T-helper 2 cell treated with Interferon-gamma antibody and Interleukin-4, amounts not matched to agents 100 ng/mL and 5 ng/mL, for 36 hours (primary cell): Measurements from ENCODE around the gene PELI2. TPM values are rescaled to one million over a fixed set of nuclear protein-coding genes. Genes with fewer than 3 reads are reported as not detected.

ENCODE experiments used
- intact Hi-C: fragments of 100-400 bp; cut with micrococcal nuclease; formaldehyde crosslinking; loops from one replicate; pipeline ENCODE4 v1.15.1; 2023
- total RNA-seq: library from RNA; stranded (reverse); gene quantifications from 2 replicates; pipeline ENCODE4 v1.2.3, GENCODE V29; 2022

PELI2 gene
- total RNA-seq, 1 donor from 2014 or later: 1.5 TPM

- intact Hi-C loops: loop anchor here (2.0 kb wide), 2 partner anchors 117 to 539 kb away; partner anchors contain the start of gene KTN1
Observed at GRCh38 chr14:56119201-56119981, 1.2 kb downstream of the PELI2 start.

DNA sequence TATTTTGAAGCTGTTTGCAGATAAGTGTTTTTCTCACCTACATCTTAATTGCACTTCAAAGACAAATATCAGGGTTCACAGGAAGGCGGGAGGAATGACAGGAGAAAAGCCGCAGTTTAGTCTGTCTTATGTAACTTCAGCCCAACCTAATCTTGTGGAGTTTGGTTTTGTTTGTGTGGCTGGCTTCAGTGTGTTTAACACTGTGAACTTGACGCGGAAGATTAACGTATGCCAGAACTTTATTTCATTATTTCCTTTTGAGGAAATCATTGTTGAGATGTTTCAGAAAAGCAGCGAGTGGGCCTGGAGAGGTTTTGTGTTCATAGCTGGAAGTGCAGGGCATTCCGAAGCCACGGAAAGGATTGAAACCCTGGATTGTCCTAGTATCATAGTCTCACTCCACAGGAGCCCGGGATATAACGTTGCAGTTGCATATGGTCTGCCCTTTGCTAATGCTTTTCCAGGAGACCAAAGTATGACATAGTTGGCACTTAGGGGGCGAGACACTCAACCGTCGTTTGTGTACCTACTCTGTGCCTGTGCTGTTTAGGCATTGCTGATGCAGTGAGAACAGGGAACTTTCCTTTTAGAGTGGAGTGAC is 2.0 kb downstream of the PELI2 start:
- intact Hi-C loops: no loop called here

DNA sequence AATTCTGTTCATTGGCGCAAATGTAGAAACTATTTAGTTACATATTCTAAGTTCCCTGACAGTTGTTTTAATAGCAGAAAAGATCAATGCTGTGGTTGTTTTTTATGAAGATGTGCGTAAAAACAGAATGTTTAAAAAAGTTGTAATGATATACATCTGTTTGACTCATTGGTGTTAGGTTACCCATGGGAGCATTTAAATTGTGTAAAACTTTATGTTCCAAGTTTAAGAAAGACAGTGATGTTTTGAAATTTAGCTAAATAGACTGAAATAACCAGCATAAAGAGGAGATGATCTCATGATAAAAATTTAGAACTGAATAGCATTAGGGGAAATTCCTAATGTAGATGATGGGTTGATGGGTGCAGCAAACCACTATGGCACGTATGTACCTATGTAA is 3.6 kb downstream of the PELI2 start:
- intact Hi-C loops: no loop called here

GRCh38 chr14:56122301-56122700 is 4.1 kb downstream of the PELI2 start:
- intact Hi-C loops: no loop called here

GRCh38 chr14:56124327-56124726 is 6.1 kb downstream of the PELI2 start:
- intact Hi-C loops: no loop called here

- intact Hi-C loops: no loop called here
Observed at GRCh38 chr14:56125772-56126636, 7.8 kb downstream of the PELI2 start.

DNA sequence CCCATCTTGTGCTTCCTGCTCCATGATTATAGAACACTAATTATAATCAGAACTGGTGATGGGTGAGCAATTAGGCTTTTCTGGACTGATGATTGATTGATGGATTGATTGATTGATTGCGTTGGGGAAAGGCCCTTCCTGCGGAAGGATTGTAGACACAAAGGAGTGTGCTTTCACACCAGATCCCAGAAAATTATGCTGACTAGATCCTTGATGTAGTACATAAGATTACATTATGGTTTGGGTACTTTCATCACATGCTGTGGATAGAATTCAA is 8.4 kb downstream of the PELI2 start:
- intact Hi-C loops: no loop called here

- intact Hi-C loops: no loop called here
Observed at GRCh38 chr14:56127156-56127555, 8.9 kb downstream of the PELI2 start.

DNA sequence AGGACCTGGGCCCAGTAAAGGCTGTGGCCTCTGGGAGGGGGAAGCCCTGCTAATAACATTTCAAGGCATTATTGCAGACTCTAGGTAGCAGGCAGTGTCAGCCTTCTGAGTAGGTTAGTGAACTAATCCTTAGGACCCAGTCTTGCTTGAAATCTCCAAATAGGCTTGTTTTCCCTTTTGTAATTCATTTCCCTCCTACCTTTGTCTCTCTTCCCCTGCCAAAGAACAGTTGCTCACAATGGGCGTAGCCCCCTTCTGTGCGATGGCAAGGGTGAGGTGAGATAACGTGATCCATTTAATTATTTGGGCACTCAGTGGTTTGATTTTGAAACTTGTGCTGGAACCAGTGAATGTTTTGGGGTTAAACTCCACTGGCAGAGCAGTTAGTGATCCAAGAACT is 10.9 kb downstream of the PELI2 start:
- intact Hi-C loops: no loop called here

GRCh38 chr14:56129933-56130332 is 11.7 kb downstream of the PELI2 start:
- intact Hi-C loops: no loop called here

DNA sequence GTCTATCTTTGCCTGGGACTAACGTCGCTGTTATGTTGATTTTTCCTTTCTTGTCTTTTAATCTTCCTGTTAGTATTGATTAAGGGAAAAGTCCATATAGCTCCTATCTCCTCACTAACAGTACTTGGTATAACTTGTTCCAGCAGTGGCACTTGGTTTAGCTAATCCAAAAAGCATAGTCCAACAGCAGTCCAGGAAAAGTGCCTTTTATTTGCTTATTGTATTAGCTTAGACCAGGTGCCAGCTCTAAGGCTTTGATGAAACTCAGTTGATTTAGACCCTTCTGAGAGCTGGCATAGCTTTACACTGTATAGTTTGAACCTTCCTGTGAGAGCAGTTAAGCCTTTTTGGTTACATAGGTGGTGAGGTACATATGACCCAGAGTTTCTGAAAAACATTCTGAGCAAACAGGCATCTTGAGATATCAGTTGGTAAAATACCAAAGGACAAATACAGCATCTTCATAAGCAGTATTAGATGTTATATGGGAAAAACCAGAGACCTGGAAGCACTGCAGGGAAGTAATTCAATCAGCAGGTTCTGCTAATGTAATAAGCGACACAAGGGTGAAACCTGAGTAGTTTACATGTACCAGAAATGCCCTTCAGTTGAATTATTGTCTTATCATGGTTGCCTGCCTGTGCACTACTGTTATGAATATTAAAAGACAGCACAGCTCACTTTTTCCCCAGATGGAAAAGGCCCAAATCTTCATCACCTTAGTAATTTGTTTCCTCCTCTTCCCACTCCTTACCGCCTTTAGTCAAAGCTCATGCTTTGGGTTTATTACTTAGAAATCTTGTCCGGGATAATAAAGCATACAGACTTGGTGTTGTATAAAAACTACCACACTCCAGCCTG is 13.0 kb downstream of the PELI2 start:
- intact Hi-C loops: no loop called here

DNA sequence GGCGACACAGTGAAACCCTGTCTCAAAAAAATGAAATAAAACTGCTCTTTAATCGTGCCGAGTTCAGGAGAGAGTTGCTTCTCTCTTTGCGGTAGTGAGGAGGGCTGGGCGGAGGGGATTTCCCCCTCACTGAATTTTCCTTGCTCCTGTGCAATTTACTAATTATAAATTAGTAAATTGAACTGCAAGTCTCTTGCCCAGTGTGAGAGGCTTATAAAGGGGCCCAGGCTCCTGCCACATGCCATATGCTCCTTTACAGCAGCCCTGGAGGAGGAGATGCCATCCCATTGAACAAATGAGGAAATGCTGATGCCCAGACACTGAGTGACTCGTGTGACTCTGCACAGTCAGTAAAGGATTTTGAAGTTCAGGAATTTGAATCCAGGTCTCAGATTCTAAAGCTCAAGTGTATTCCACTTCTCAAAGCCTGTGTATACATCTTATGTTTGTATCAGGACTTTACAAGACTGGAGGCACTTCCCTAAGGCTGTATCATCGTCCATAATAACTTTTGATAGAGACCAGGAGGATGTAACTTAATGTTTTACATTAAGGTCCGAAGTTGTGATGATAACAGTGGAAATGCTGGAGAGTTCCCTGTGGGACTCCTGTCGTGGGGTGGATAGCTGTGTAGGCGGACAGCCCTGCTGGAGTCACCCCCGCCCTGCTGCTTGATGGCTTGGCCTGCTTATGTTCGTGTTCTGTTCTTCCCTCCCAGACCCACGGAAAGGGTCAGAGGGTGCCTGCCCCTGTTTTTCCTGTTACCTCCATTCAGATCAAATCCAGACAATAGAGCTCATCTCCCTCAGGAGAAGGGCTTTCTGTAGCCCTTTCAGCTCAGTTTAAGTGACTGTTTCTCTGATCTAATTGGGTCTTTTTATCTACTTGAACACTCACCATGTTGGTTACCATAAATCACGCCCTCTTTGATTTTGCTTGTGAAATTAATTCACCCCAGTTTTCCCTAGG is 13.9 kb downstream of the PELI2 start:
- intact Hi-C loops: no loop called here

DNA sequence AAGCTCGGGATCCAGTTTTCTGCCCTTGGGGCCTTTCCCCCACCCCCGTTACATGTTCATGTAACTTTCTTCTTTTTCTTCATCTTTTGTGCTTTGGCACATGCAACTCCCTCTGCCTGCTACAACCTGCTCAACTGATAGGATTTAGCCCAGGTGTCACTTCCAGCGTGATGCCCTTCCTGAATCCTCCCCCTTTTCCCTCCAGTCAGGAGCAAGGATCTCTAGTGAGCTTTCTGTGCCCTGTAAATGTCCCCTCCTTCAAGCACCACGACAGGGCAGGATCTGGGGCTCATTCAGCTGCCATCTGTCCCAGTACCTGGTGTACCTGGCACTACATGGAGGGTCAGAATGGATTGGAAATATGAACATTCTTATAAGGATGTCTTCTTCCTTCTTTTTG is 15.3 kb downstream of the PELI2 start:
- intact Hi-C loops: no loop called here

GRCh38 chr14:56135001-56135400 is 16.8 kb downstream of the PELI2 start:
- intact Hi-C loops: no loop called here

DNA sequence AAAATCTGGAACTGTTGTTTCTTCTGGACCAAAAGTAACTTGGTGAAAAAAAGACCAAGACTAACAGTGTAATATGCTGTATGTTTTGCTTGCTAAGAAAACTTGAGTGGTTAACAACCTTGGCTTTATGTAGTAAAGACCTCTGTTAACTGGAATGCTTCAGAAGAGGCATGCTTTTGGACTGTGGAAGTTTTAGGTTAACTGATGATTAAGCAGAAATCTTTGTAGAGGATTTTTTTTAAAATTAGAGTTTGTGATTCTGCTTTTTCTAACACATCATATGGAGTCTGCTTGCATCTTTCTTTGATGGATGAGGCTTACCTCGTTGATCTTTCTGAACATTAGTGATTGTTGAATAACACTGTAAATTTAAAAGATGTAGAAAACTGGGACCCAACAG is 17.5 kb downstream of the PELI2 start:
- intact Hi-C loops: no loop called here

DNA sequence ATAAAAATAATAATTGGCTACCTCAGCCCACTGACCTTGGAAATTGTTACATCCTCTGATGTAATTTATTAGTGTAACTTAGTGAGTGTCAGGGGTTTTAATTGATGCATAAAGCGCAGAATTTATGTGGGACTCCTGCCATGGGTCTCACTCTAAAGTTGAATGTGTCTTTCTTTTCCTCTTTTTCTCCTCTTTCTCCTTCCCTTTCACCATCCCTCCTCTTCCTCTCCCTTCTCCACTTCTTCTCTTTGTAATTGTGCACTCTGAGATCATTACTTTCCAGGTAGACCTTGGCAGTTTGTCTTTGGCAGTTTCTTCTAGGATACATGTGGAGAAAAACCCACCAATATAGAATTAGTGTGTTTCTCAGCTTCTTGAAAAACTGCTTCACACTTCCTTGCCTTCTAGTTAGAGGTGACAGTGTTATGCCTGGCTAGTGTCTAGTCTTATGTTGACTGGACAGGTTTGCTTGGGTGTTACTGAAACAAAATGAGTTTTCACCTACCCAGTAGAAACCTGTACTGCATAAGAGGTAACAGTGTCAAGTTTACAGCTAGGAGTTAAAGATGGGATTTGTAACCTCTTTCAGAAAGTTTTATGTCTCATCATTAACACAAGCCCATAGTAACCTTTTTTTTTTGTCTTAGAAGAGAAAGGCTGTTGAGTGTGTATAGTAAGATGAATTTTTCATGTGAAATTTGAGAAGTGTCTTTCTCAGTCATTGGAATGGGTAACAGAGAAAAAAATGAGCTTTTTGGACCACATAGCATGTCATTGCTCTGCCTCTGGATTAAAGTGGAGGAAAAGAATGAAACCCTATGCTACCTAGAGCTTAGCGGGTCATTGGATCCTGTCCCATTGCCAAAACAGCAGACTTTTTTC is 18.6 kb downstream of the PELI2 start:
- intact Hi-C loops: no loop called here

DNA sequence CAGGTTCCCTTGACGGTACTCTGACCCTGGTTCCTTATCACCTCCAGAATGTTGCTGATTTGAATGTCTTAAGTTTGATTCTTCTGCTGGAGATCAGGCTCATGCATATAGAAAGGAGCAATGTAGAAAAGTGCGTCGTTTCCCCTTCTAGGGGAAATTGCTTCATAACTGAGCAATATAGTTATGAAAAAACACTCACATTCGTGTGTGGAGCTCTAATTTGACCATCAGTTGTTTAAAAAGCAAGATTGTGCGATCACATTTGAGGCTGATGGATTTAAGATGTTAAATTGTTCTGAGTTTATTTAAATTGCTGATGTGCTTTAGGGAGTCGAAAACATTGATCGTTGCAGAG is 19.2 kb downstream of the PELI2 start:
- intact Hi-C loops: no loop called here

DNA sequence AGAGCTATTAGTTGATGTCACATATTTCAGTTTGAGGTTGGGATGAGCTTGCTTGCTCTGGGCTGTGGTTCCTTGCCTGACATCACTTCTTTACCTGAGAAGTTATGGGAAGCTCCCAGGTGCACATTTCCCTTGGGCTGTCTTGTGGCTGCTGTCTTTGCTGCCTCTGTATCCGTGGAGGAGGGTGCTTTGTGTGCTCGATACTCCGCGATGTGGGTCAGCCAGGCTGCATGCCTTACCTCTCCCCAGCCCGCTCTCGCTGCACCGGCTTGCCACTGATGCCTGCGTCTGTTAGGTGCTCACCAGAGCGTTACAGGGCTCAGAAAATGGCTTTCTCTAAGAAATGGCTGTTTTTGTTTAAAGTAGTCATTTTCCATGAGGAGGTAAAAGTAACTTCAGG is 19.6 kb downstream of the PELI2 start:
- intact Hi-C loops: no loop called here

DNA sequence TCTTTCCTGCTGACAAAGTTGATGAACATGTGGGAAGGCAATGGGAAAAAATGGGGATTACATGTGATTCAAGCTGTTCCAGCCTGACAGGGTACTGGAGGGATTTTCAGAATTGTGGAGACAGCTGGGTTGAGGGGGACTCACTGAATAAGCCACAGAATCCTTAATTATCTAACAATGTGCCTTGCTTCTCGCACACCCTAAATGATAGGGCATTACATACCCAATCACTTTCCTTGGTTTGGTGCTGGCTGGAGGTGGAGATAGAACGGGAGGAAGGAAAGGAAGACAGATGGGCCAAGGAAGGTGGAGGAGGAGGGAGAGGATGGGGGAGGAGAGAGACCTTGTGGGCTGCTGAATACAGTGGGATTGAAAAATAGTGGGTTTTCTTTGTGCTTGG is 20.7 kb downstream of the PELI2 start:
- intact Hi-C loops: no loop called here
